IMR-90 (cell line): ENCODE measurements around the gene TENT4B. TPM values are rescaled to one million over a fixed set of nuclear protein-coding genes. Genes with fewer than 3 reads are reported as not detected.

ENCODE experiments used
- ATAC-seq: fragments of 200-7000 bp; cut with Tn5 transposase; 2 replicates; pipeline ENCODE4 v1.9.1; 2020; ENCODE audit warnings: low read depth, mild to moderate bottlenecking, moderate library complexity
- BruUV-seq: library from RNA; stranded (reverse); fragments of 400-500 nt; replicated peaks from 2 replicates; lab custom pipeline; 2021; lab: Mats Ljungman, UMichigan
- CTCF ChIA-PET: fragments of 300-600 bp; formaldehyde crosslinking; extraction: SDS; loops from one replicate; lab custom pipeline; 2021; ENCODE audit warnings: antibody characterized with exemption; lab: Yijun Ruan, JAX
- POLR2A ChIA-PET: fragments of 300-600 bp; sonication (Branson Sonifier 250); formaldehyde crosslinking; loops from one replicate; lab custom pipeline; 2022; ENCODE audit warnings: antibody characterized with exemption; ENCODE audit not compliant: unreplicated experiment; lab: Charles Lee
- DNase-seq: peaks from one replicate; pipeline ENCODE4 v3.0.0; 2013
- H2AFZ ChIP-seq: replicated peaks from 2 replicates; pipeline ENCODE3; 2013; ENCODE audit warnings: low read length, mild to moderate bottlenecking; ENCODE audit not compliant: poor library complexity
- H2AK5ac ChIP-seq: 2 replicates; pipeline ENCODE4 v1.6.1; 2013; ENCODE audit warnings: low read depth, low read length, inconsistent platforms
- H2AK9ac ChIP-seq: replicated peaks from 2 replicates; pipeline ENCODE3; 2013; ENCODE audit warnings: mild to moderate bottlenecking, low read depth, low read length, moderate library complexity; ENCODE audit not compliant: poor library complexity
- H2BK120ac ChIP-seq: 2 replicates; pipeline ENCODE4 v1.6.1; 2013; ENCODE audit warnings: low read depth, low read length, inconsistent platforms
- H2BK15ac ChIP-seq: 3 replicates; pipeline ENCODE4 v1.6.1; 2013; ENCODE audit warnings: low read depth, low read length, inconsistent platforms
- H2BK20ac ChIP-seq: 2 replicates; pipeline ENCODE4 v1.6.1; 2013; ENCODE audit warnings: low read depth, mild to moderate bottlenecking, inconsistent platforms, low read length, moderate library complexity
- H2BK5ac ChIP-seq: 2 replicates; pipeline ENCODE4 v1.6.1; 2013; ENCODE audit warnings: mild to moderate bottlenecking, low read depth, low read length, inconsistent platforms; ENCODE audit not compliant: poor library complexity, severe bottlenecking
- H3K14ac ChIP-seq: replicated peaks from 2 replicates; pipeline ENCODE4 v1.6.1; 2013; ENCODE audit warnings: low read depth, low read length, inconsistent platforms
- H3K18ac ChIP-seq: 2 replicates; pipeline ENCODE4 v1.6.1; 2013; ENCODE audit warnings: low read depth, low read length, control low read depth
- H3K23ac ChIP-seq: 2 replicates; pipeline ENCODE4 v1.6.1; 2013; ENCODE audit warnings: low read depth, low read length, inconsistent platforms
- H3K27ac ChIP-seq: 2 replicates; pipeline ENCODE4 v1.5.1; 2013; ENCODE audit warnings: mild to moderate bottlenecking, control low read depth, low read length; ENCODE audit not compliant: insufficient read depth
- H3K27me3 ChIP-seq: 2 replicates; pipeline ENCODE4 v1.6.1; 2013; ENCODE audit warnings: low read length; ENCODE audit not compliant: control insufficient read depth, insufficient read depth
- H3K36me3 ChIP-seq: 2 replicates; pipeline ENCODE4 v1.6.1; 2013; ENCODE audit warnings: low read length, mixed read lengths; ENCODE audit not compliant: control insufficient read depth, insufficient read depth
- H3K4ac ChIP-seq: 2 replicates; pipeline ENCODE4 v1.6.1; 2013; ENCODE audit warnings: low read depth, low read length, inconsistent platforms
- H3K4me1 ChIP-seq: 2 replicates; pipeline ENCODE4 v1.6.1; 2013; ENCODE audit warnings: low read length, mixed read lengths; ENCODE audit not compliant: control insufficient read depth, insufficient read depth
- H3K4me2 ChIP-seq: 2 replicates; pipeline ENCODE4 v1.6.1; 2013; ENCODE audit warnings: low read depth, mild to moderate bottlenecking, control low read depth, low read length, moderate library complexity
- H3K4me3 ChIP-seq: 2 replicates; pipeline ENCODE4 v1.5.1; 2013; ENCODE audit warnings: low read depth, mild to moderate bottlenecking, control low read depth, low read length, moderate library complexity; ENCODE audit not compliant: insufficient read depth
- H3K56ac ChIP-seq: 2 replicates; pipeline ENCODE4 v1.6.1; 2013; ENCODE audit warnings: low read length, inconsistent platforms; ENCODE audit not compliant: insufficient read depth; ENCODE audit errors: extremely low read depth
- H3K79me1 ChIP-seq, 2 experiments: 2 replicates each; pipeline ENCODE4 v1.6.1; 2013; ENCODE audit warnings: low read length in 2 of 2, inconsistent platforms in 1 of 2, low read depth in 1 of 2
- H3K9ac ChIP-seq: 2 replicates; pipeline ENCODE4 v1.6.1; 2013; ENCODE audit warnings: low read depth, low read length, control low read depth
- H3K9me1 ChIP-seq: 2 replicates; pipeline ENCODE4 v1.6.1; 2013; ENCODE audit warnings: low read length, inconsistent platforms; ENCODE audit not compliant: insufficient read depth
- H3K9me3 ChIP-seq: 2 replicates; pipeline ENCODE4 v1.6.1; 2013; ENCODE audit warnings: low read length; ENCODE audit not compliant: control insufficient read depth, insufficient read depth
- H4K20me1 ChIP-seq: 2 replicates; pipeline ENCODE4 v1.6.1; 2013; ENCODE audit warnings: low read length, inconsistent platforms; ENCODE audit not compliant: insufficient read depth
- H4K5ac ChIP-seq: 2 replicates; pipeline ENCODE4 v1.6.1; 2013; ENCODE audit warnings: mild to moderate bottlenecking, low read depth, low read length, control low read depth
- H4K8ac ChIP-seq, 2 experiments: 2 replicates each; pipeline ENCODE4 v1.6.1; 2013; ENCODE audit warnings: low read depth in 2 of 2, low read length in 2 of 2, control low read depth in 1 of 2, inconsistent platforms in 1 of 2
- H4K91ac ChIP-seq: 2 replicates; pipeline ENCODE4 v1.6.1; 2013; ENCODE audit warnings: low read depth, low read length, inconsistent platforms; ENCODE audit not compliant: insufficient read depth
- CEBPB ChIP-seq: IDR thresholded peaks from 2 replicates; pipeline ENCODE4 v1.6.1; 2012; ENCODE audit warnings: low read depth, low read length, improper control_type of control experiment
- CHD1 ChIP-seq: IDR thresholded peaks from 2 replicates; pipeline ENCODE4 v1.6.1; 2012; ENCODE audit warnings: low read depth, low read length, improper control_type of control experiment
- FOS ChIP-seq: fragments of 150-350 bp; IDR thresholded peaks from 2 replicates; pipeline ENCODE4 v1.6.1; 2016; ENCODE audit warnings: low read depth, low read length
- POLR2A ChIP-seq: IDR thresholded peaks from 2 replicates; pipeline ENCODE4 v1.6.1; 2012; ENCODE audit warnings: mild to moderate bottlenecking, low read depth, low read length
- RAD21 ChIP-seq: IDR thresholded peaks from 2 replicates; pipeline ENCODE4 v1.6.1; 2012; ENCODE audit warnings: low read length, improper control_type of control experiment
- SMC3 ChIP-seq: fragments of 150-350 bp; IDR thresholded peaks from 2 replicates; pipeline ENCODE4 v1.6.1; 2016; ENCODE audit warnings: low read depth, mild to moderate bottlenecking, antibody characterized with exemption, low read length, moderate library complexity
- WGBS, 2 experiments: methylation state at CpG; one replicate each; pipeline versions ENCODE4 v1.1.5 to v1.1.7; 2013; ENCODE audit warnings: missing lambda C conversion rate in 2 of 2; ENCODE audit not compliant: insufficient read length in 1 of 2; ENCODE audit errors: extremely low coverage in 2 of 2; 5-methylcytosine and 5-hydroxymethylcytosine counted together
- dilution Hi-C: fragments of 300-500 bp; cut with HindIII; formaldehyde crosslinking; loops from one replicate; pipeline ENCODE4 v1.14.3; 2018; ENCODE audit warnings: low sequenced_read_pairs; ENCODE audit not compliant: unreplicated experiment
- in situ Hi-C: fragments of 300-500 bp; cut with MboI; formaldehyde crosslinking; loops from 3 replicates; pipeline ENCODE4 v1.14.3; 2019; ENCODE audit warnings: low sequenced_read_pairs, inconsistent platforms, mixed read lengths
- intact Hi-C: fragments of 100-400 bp; cut with micrococcal nuclease; formaldehyde crosslinking; loops from 2 replicates; pipeline ENCODE4 v1.10.0; 2022
- polyA plus RNA-seq, 3 experiments: library from polyadenylated mRNA; depleted of rRNA; stranded (reverse); fragments of >200 nt; gene quantifications; 2 replicates each; pipeline ENCODE4 v1.2.3, GENCODE V29; 2012; ENCODE audit warnings: low replicate concordance in 1 of 3
- total RNA-seq: library from RNA; depleted of rRNA; stranded (reverse); fragments of >200 nt; gene quantifications from 2 replicates; pipeline ENCODE4 v1.2.3, GENCODE V29; 2012
- TF ChIP-seq, protein P1 (sequence below): fragments of 150-350 bp; IDR thresholded peaks from 2 replicates; pipeline ENCODE4 v1.6.1; 2016; ENCODE audit warnings: low read depth, mild to moderate bottlenecking, low read length, moderate library complexity, borderline replicate concordance

The TENT4B gene
- total and polyA plus RNA-seq, 2 of the 4 experiments (the other 2 are of a cell fraction), result 4.1 to 7.0 TPM

DNA sequence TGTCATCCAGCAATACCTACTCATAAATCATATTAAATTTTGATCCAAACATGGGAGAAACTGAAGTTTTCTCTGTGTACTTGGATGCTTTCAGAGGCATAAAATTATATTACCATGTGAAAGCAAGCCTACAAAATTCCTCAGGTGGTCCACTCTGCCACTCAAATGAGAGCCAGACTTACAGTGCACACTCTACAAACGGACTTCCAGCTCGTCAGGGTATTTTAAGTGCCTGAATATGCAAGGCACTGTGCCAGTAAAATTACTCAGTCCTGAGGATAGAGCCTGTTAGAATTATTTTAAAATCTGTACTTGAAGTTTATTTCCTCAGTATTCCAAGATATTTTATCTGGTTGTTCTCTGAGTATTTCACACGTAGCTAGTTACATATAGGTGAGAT, 54.5 kb downstream of the TENT4B start:
- Histone ChIP-seq H3K79me1 (peaks cover 35 to 78% of the 10 kb centered on the region in 2 experiments), H3K27ac (no peak overlapping the region), H4K5ac (no peak overlapping the region), H3K36me3 (peaks cover 3% of the 10 kb centered on the region; the same call in 1 of the 2 replicates), H3K9me1 (peaks cover 18% of the 10 kb centered on the region), H3K27me3 (no peaks in the 10 kb centered on the region), H3K18ac (no peak overlapping the region), H4K8ac (no peak overlapping the region), H3K23ac (no peak overlapping the region), H2AK5ac (no peak overlapping the region), H3K4me1 (peaks cover 29% of the 10 kb centered on the region), H3K9ac (peak overlapping the region; percentile 16; the same call in 1 of the 2 replicates), H2BK5ac (no peak overlapping the region), H3K4me2 (peak overlapping the region; percentile 35; the same call in 1 of the 2 replicates), H3K14ac (no peak overlapping the region), H4K20me1 (peaks cover 22% of the 10 kb centered on the region; the same call in 1 of the 2 replicates), H2BK20ac (no peak overlapping the region), H2BK15ac (no peak overlapping the region), H2AK9ac (no peak overlapping the region), H4K91ac (no peak overlapping the region), H3K4me3 (no peak overlapping the region), H3K9me3 (no peaks in the 10 kb centered on the region), H3K56ac (no peak overlapping the region), H2AFZ (no peak overlapping the region), H3K4ac (no peak overlapping the region), H2BK120ac (no peak overlapping the region)
- ChIA-PET POLR2A (no interaction called here), CTCF (interaction anchor here (1.0 to 5.7 kb wide), 3 partner anchors 141 to 183 kb away, joined by 3 to 54 read pairs (median 9); partner anchors contain the start of genes CNEP1R1 and HEATR3)
- no TSS peak for BruUV-seq
- dilution Hi-C loops, result no loop called here
- TF ChIP-seq CHD1, result no peak
- TF ChIP-seq POLR2A, result no peak
- no peak for TF ChIP-seq RAD21
- TF ChIP-seq CEBPB, result no peak
- TF ChIP-seq, protein P1, sequence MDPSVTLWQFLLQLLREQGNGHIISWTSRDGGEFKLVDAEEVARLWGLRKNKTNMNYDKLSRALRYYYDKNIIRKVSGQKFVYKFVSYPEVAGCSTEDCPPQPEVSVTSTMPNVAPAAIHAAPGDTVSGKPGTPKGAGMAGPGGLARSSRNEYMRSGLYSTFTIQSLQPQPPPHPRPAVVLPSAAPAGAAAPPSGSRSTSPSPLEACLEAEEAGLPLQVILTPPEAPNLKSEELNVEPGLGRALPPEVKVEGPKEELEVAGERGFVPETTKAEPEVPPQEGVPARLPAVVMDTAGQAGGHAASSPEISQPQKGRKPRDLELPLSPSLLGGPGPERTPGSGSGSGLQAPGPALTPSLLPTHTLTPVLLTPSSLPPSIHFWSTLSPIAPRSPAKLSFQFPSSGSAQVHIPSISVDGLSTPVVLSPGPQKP, result no peak
- no peak for TF ChIP-seq FOS
- no peak for TF ChIP-seq SMC3
- DNase-seq, result peak; percentile 72
- ATAC-seq, result no peak
- intact Hi-C loops, result no loop called here
- no CpG with 5 or more reads among the region's 3 CpGs for WGBS, 2 experiments
- in situ Hi-C loops, result loop anchor here (5.0 to 25.0 kb wide), 4 partner anchors 45 to 580 kb away; partner anchors contain the start of gene HEATR3
